ENCODE results near the gene RAB5IF.
"Not testable (repeated sequence)": the region's sequence is repeated elsewhere in the genome, so short reads cannot be mapped to it uniquely, and the experiment has no call there.

Gene RAB5IF

DNA sequence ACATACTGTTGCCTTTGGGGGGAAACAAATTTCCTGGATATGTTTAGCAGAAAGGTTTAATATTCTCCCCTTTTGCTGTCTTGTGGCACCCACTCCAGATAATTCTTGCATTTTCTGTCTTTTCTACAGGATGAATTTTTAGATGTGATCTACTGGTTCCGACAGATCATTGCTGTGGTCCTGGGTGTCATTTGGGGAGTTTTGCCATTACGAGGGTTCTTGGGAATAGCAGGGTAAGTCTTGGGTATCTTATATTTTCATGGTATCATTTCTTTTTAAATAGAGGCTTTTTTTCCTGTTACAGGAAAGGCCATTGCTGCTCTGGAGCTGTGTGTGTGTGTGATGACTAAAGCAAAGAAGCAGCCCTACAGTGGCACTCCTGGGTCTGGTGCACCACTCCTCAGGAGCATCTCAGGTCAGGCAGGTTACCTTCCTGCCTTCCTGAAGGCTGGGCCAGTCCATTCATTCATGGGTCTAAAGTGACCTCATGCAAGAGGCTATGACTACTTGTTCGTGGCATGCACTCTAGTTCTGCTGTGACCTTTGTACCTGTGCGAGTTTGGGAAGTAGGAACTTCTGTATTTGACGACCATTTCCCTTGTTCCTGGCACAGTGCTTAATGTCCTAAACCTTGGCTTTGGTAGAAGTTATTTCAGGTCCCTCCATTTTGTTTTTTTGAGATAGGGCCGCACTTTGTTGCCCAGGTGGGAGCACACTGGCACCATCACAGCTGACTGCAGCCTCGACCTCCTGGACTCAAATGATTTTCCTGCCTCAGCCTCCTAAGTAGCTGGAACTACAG, 2.2 kb downstream of the RAB5IF start:
- WGBS, result 98% methylated on average over 7 of the region's 7 CpGs
- no peak overlapping the region for H3K4ac ChIP-seq (ENCODE audit: low read depth in 1 of 2, low read length in 2 of 2)

DNA sequence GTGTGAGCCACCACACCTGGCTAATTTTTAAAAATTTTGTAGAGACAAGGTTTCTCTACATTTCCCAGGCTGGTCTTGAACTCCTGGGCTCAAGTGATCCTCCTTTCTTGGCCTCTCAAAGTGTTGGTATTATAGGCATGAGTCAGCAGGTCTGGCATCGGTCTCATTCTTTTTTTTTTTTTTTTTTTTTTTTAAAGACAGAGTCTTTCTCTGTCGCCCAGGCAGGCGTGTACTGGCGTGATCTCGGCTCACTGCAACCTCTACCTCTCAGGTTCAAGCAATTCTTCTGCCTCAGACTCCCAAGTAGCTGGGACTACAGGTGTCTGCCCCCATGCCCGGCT, 2.8 kb downstream of the RAB5IF start:
- WGBS, result 78% methylated on average over 6 of the region's 6 CpGs
- not testable (repeated sequence) for H3K18ac ChIP-seq (ENCODE audit: low read depth in 1 of 2, low read length in 2 of 2)

More for the DNA sequence above, 2.2 kb downstream of the RAB5IF start:
- H3K27me3 ChIP-seq (ENCODE audit: control insufficient read depth in 1 of 2, insufficient read depth in 1 of 2, low read length in 2 of 2), result no peaks in the 10 kb centered on the region
- no peak for DNase-seq
- H3K9me3 ChIP-seq (ENCODE audit: control insufficient read depth, low read length), result no peaks in the 10 kb centered on the region
- H2BK5ac ChIP-seq (ENCODE audit: low read depth, low read length, poor library complexity, severe bottlenecking), result no peak overlapping the region
- no peak overlapping the region for H2AK5ac ChIP-seq (ENCODE audit: low read length, severe bottlenecking)
- peaks cover 44 to 52% of the 10 kb centered on the region in 2 experiments for H3K36me3 ChIP-seq (ENCODE audit: control insufficient read depth in 1 of 2, insufficient read depth in 2 of 2, low read depth in 1 of 2, low read length in 2 of 2)
- peak overlapping the region in 1 of 2 experiments; percentile 99 for H3K4me3 ChIP-seq (ENCODE audit: insufficient read depth in 1 of 2, low read depth in 1 of 2, low read length in 2 of 2)
- H2AFZ ChIP-seq (ENCODE audit: low read depth, low read length), result no peak overlapping the region
- H3K79me1 ChIP-seq (replicated peaks; ENCODE audit: low read length, poor library complexity, severe bottlenecking), result peaks cover 10% of the 10 kb centered on the region
- H3K23ac ChIP-seq (ENCODE audit: low read length in 2 of 2), result peak overlapping the region in 1 of 2 experiments; percentile 91
- no peak overlapping the region for H2BK12ac ChIP-seq (ENCODE audit: low read length in 2 of 2)
- peaks cover 9% of the 10 kb centered on the region for H3K4me1 ChIP-seq (ENCODE audit: control insufficient read depth, insufficient read depth, low read depth, low read length)
- no peak overlapping the region for H2BK120ac ChIP-seq (ENCODE audit: low read depth, low read length)
- H3K14ac ChIP-seq (ENCODE audit: low read length in 2 of 2), result no peak overlapping the region
- H3K4me2 ChIP-seq (ENCODE audit: low read length, poor library complexity, severe bottlenecking), result no peak overlapping the region
- H2BK15ac ChIP-seq (ENCODE audit: low read depth, poor library complexity, severe bottlenecking), result no peak overlapping the region
- H4K91ac ChIP-seq (ENCODE audit: low read length), result peak overlapping the region; percentile 53
- peak overlapping the region; percentile 92 for H3K9ac ChIP-seq (ENCODE audit: low read length)
- no peak overlapping the region for H3K18ac ChIP-seq (ENCODE audit: low read depth in 1 of 2, low read length in 2 of 2)
- H3K27ac ChIP-seq (ENCODE audit: low read length, poor library complexity, severe bottlenecking), result no peak overlapping the region
- no peak overlapping the region for H4K8ac ChIP-seq (ENCODE audit: low read length)

DNA sequence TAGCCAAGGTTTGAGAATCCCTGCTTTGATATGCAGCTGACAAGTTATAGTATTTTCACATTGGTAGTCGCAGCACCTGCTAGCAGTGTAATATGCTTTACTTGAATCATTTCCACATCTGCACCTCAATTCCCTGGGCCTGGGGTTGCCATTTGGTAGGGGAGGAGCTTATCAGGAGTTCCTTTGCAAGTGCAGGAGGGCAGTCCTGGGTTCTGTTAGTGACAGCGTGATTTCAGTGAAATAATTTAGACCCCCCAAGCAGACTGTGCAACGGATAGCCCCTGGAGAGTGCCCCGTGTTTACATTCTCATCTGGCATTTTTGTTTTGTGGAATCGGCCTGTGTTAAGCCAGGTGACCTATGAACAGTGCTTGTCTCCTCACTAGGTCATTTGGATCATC, 6.0 kb downstream of the RAB5IF start:
- no peaks in the 10 kb centered on the region for H3K27me3 ChIP-seq (ENCODE audit: control insufficient read depth in 1 of 2, insufficient read depth in 1 of 2, low read length in 2 of 2)
- no peak overlapping the region for H3K23ac ChIP-seq (ENCODE audit: low read length in 2 of 2)
- H3K4me1 ChIP-seq (ENCODE audit: control insufficient read depth, insufficient read depth, low read depth, low read length), result peaks cover 19% of the 10 kb centered on the region
- H3K27ac ChIP-seq (ENCODE audit: low read length, poor library complexity, severe bottlenecking), result no peak overlapping the region
- H3K14ac ChIP-seq (ENCODE audit: low read length in 2 of 2), result no peak overlapping the region
- no peak overlapping the region for H3K4me3 ChIP-seq (ENCODE audit: insufficient read depth in 1 of 2, low read depth in 1 of 2, low read length in 2 of 2)
- H4K8ac ChIP-seq (ENCODE audit: low read length), result no peak overlapping the region
- H2BK15ac ChIP-seq (ENCODE audit: low read depth, poor library complexity, severe bottlenecking), result no peak overlapping the region
- H2AFZ ChIP-seq (ENCODE audit: low read depth, low read length), result no peak overlapping the region
- H3K18ac ChIP-seq (ENCODE audit: low read depth in 1 of 2, low read length in 2 of 2), result no peak overlapping the region
- 93% methylated on average over 4 of the region's 5 CpGs for WGBS
- no peak overlapping the region for H2BK120ac ChIP-seq (ENCODE audit: low read depth, low read length)
- H3K79me1 ChIP-seq (replicated peaks; ENCODE audit: low read length, poor library complexity, severe bottlenecking), result peaks cover 19% of the 10 kb centered on the region
- no peak overlapping the region for H2BK12ac ChIP-seq (ENCODE audit: low read length in 2 of 2)
- no peak overlapping the region for H2AK5ac ChIP-seq (ENCODE audit: low read length, severe bottlenecking)
- H3K4me2 ChIP-seq (ENCODE audit: low read length, poor library complexity, severe bottlenecking), result no peak overlapping the region
- no peak overlapping the region for H3K9ac ChIP-seq (ENCODE audit: low read length)
- no peak overlapping the region for H2BK5ac ChIP-seq (ENCODE audit: low read depth, low read length, poor library complexity, severe bottlenecking)
- no peak overlapping the region for H4K91ac ChIP-seq (ENCODE audit: low read length)
- H3K36me3 ChIP-seq (ENCODE audit: control insufficient read depth in 1 of 2, insufficient read depth in 2 of 2, low read depth in 1 of 2, low read length in 2 of 2), result peaks cover 62 to 84% of the 10 kb centered on the region in 2 experiments
- no peak for DNase-seq
- H3K4ac ChIP-seq (ENCODE audit: low read depth in 1 of 2, low read length in 2 of 2), result no peak overlapping the region
- no peaks in the 10 kb centered on the region for H3K9me3 ChIP-seq (ENCODE audit: control insufficient read depth, low read length)

More for the DNA sequence above, 2.8 kb downstream of the RAB5IF start:
- H2BK12ac ChIP-seq (ENCODE audit: low read length in 2 of 2); H3K4me2 ChIP-seq (ENCODE audit: low read length, poor library complexity, severe bottlenecking); H3K9me3 ChIP-seq (ENCODE audit: control insufficient read depth, low read length); H3K4me3 ChIP-seq (ENCODE audit: insufficient read depth in 1 of 2, low read depth in 1 of 2, low read length in 2 of 2); DNase-seq; H3K27me3 ChIP-seq (ENCODE audit: control insufficient read depth in 1 of 2, insufficient read depth in 1 of 2, low read length in 2 of 2); H3K4ac ChIP-seq (ENCODE audit: low read depth in 1 of 2, low read length in 2 of 2); H2BK5ac ChIP-seq (ENCODE audit: low read depth, low read length, poor library complexity, severe bottlenecking); H3K27ac ChIP-seq (ENCODE audit: low read length, poor library complexity, severe bottlenecking); H3K14ac ChIP-seq (ENCODE audit: low read length in 2 of 2); H2BK15ac ChIP-seq (ENCODE audit: low read depth, poor library complexity, severe bottlenecking); H2BK120ac ChIP-seq (ENCODE audit: low read depth, low read length); H3K9ac ChIP-seq (ENCODE audit: low read length); H2AK5ac ChIP-seq (ENCODE audit: low read length, severe bottlenecking); H3K4me1 ChIP-seq (ENCODE audit: control insufficient read depth, insufficient read depth, low read depth, low read length); H2AFZ ChIP-seq (ENCODE audit: low read depth, low read length); H3K23ac ChIP-seq (ENCODE audit: low read length in 2 of 2); H4K8ac ChIP-seq (ENCODE audit: low read length); H4K91ac ChIP-seq (ENCODE audit: low read length): not testable (repeated sequence)
- Histone ChIP-seq H3K36me3 (ENCODE audit: control insufficient read depth in 1 of 2, insufficient read depth in 2 of 2, low read depth in 1 of 2, low read length in 2 of 2) (peaks cover 48 to 57% of the 10 kb centered on the region in 2 experiments), H3K79me1 (replicated peaks; ENCODE audit: low read length, poor library complexity, severe bottlenecking) (peaks cover 13% of the 10 kb centered on the region)

DNA sequence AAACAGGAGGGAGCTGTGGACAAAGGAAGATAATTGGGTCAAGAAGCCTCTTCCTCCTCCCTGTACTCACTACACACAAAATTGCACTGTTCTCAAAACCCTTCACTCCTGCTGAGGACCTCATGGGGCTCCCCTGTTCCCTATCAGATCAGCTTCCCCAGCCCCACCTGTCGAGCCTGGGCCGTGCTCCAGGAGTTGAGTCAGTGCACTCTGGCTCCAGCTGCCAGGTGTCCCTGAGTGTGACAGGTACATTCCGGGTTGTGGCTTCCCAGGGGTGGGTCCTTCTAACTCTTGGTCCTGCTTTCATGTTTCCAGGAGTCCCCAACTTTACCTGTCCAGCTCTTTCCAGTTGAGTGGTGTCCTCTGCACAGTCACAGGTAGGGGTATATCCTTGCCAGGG, 8.4 kb downstream of the RAB5IF start:
- no peak overlapping the region for H3K4me3 ChIP-seq (ENCODE audit: insufficient read depth in 1 of 2, low read depth in 1 of 2, low read length in 2 of 2)
- no peaks in the 10 kb centered on the region for H3K9me3 ChIP-seq (ENCODE audit: control insufficient read depth, low read length)
- H3K14ac ChIP-seq (ENCODE audit: low read length in 2 of 2), result no peak overlapping the region
- H2AFZ ChIP-seq (ENCODE audit: low read depth, low read length), result no peak overlapping the region
- no peak overlapping the region for H4K8ac ChIP-seq (ENCODE audit: low read length)
- no peaks in the 10 kb centered on the region for H3K27me3 ChIP-seq (ENCODE audit: control insufficient read depth in 1 of 2, insufficient read depth in 1 of 2, low read length in 2 of 2)
- no peak overlapping the region for H2AK5ac ChIP-seq (ENCODE audit: low read length, severe bottlenecking)
- peaks cover 19% of the 10 kb centered on the region for H3K79me1 ChIP-seq (replicated peaks; ENCODE audit: low read length, poor library complexity, severe bottlenecking)
- no peak overlapping the region for H3K18ac ChIP-seq (ENCODE audit: low read depth in 1 of 2, low read length in 2 of 2)
- no peak overlapping the region for H2BK120ac ChIP-seq (ENCODE audit: low read depth, low read length)
- H2BK15ac ChIP-seq (ENCODE audit: low read depth, poor library complexity, severe bottlenecking), result no peak overlapping the region
- H4K91ac ChIP-seq (ENCODE audit: low read length), result no peak overlapping the region
- H2BK5ac ChIP-seq (ENCODE audit: low read depth, low read length, poor library complexity, severe bottlenecking), result no peak overlapping the region
- peak overlapping the region; percentile 12 for H3K27ac ChIP-seq (ENCODE audit: low read length, poor library complexity, severe bottlenecking)
- H3K4me2 ChIP-seq (ENCODE audit: low read length, poor library complexity, severe bottlenecking), result no peak overlapping the region
- H3K23ac ChIP-seq (ENCODE audit: low read length in 2 of 2), result no peak overlapping the region
- H3K4me1 ChIP-seq (ENCODE audit: control insufficient read depth, insufficient read depth, low read depth, low read length), result peaks cover 16% of the 10 kb centered on the region
- no peak for DNase-seq
- WGBS, result 94% methylated on average over 3 of the region's 3 CpGs
- H3K4ac ChIP-seq (ENCODE audit: low read depth in 1 of 2, low read length in 2 of 2), result no peak overlapping the region
- H2BK12ac ChIP-seq (ENCODE audit: low read length in 2 of 2), result no peak overlapping the region
- peaks cover 50 to 70% of the 10 kb centered on the region in 2 experiments for H3K36me3 ChIP-seq (ENCODE audit: control insufficient read depth in 1 of 2, insufficient read depth in 2 of 2, low read depth in 1 of 2, low read length in 2 of 2)
- H3K9ac ChIP-seq (ENCODE audit: low read length), result no peak overlapping the region

Data from mesenchymal stem cell (in vitro differentiated cells and primary cell).